Measurements from ENCODE around the gene TP53AIP1.

TP53AIP1 gene

DNA sequence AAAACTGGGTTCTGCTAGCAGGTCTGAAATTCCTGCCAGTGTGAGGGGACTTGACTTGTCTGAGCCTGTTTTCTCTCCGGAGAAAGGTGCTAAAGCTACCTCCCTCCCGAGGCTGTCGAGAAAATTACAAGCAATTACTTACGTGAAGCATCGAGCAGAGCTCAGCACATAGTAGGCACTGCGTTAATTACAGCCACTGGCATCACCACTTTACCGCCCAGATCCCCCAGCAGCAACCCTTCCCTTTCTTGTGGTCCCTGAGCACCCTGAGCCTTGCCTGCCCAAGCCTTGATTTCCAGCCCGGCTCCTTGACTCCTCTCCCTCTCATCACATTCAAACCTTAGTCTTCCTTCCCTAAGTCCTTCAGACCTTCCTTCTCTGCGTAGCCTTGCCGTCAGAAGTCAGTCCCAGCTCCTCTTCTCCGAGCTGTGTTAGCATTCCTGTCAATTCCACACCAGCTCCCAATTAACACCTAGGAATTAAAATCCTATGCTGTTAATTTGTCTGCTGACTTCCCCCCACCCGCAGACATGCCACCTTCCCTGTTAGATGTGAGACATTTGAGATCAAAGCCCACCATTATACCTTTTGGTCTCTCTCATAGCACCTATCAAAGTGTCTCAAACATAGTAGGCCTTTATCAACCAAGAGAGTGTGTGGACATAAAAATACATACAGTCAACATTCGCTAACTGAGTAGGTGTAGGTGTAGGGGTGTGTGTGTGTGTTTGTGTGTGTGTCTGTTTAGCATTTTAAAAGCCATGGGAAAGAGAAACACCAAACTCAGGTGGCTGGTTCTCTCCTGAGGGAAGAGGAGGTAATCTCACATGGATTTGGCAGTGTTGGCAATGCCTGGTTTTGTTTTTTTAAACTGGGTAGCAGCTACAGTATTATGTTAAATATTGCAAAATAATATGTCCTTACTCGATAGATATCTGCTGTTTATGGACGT lies 54.4 kb downstream of the TP53AIP1 start:
- no peak for DNase-seq

DNA sequence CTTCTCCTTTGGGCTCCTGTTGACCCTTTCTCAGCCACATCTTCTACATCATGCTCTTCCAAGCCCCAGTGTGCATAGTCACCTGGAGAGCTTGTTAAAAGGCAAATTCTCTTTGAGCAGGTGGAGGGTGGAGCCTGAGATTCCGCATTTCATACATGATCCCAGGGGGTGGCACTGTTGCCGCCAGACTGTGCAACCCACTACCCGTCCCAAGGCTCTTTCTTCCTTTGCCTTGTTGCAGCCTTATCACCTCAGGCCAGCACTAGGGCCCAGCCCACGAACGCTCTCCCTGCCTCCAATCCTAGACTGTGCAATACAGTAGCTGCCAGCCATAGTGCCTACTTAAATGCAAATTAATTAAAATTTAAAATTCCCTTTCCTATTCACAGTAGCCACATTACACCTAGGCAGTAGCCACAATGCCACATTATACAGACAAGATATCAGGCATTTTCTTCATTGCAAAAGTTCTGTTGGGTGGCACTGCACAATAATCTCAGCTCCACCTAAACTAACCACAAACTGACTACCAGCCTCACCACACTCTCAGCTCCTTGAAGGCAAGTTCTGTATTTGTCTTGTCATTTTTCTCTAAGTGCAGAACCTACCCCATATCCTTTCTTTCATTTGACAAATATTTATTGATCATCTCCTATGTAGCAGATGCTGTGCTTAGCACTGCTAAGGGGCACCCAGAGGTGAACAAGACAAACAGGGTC lies 56.1 kb downstream of the TP53AIP1 start:
- DNase-seq, result no peak
